ENCODE data around the gene ALX4. TPM values are rescaled to one million over a fixed set of nuclear protein-coding genes. Genes with fewer than 3 reads are reported as not detected.

ALX4 gene
- total and polyA plus RNA-seq, 2 experiments from 2014 or later: not detected

GRCh38 chr11:44261800-44262591 is 47.9 kb downstream of the ALX4 start (continued):
- TF ChIP-seq ETS1 (IDR thresholded peaks at IDR 0.05) (no peak), EZH2 (IDR thresholded peaks at IDR 0.05; ENCODE audit: low read depth, unreplicated experiment) (no peak), EZH2phosphoT487 (IDR thresholded peaks at IDR 0.05; ENCODE audit: unreplicated experiment) (no peak), ZNF331 (CRISPR knock-in tag; IDR thresholded peaks at IDR 0.05; ENCODE audit: low read depth) (no peak), NANOG (IDR thresholded peaks at IDR 0.05; ENCODE audit: borderline replicate concordance) (no peak), JUNB (IDR thresholded peaks at IDR 0.05; ENCODE audit: unreplicated experiment) (no peak), POLR2AphosphoS5 (IDR thresholded peaks at IDR 0.05; ENCODE audit: low read depth) (no peak), ZNF114 (CRISPR knock-in tag; IDR thresholded peaks at IDR 0.05) (no peak)

- Mint-ChIP-seq H3K4me3 (no peak overlapping the region), H3K9me3 (no peaks in the 10 kb centered on the region), H3K27me3 (ENCODE audit: insufficient read depth, low read depth, poor library complexity) (peaks cover 6% of the 10 kb centered on the region), H3K36me3 (ENCODE audit: low read depth) (no peaks in the 10 kb centered on the region; the same call in 2 of the 3 replicates), H3K4me1 (no peaks in the 10 kb centered on the region; the same call in 1 of the 3 replicates), H3K27ac (no peak overlapping the region)
- ATAC-seq (no peak), DNase-seq (ENCODE audit: low spot score) (no peak)
- Histone ChIP-seq H3K36me3 (ENCODE audit: insufficient read depth) (no peaks in the 10 kb centered on the region), H3K4me3 (no peak overlapping the region), H3K27me3 (ENCODE audit: insufficient read depth) (no peaks in the 10 kb centered on the region), H3F3A (replicated peaks; ENCODE audit: low read depth) (no peaks in the 10 kb centered on the region), H4K20me1 (replicated peaks; ENCODE audit: insufficient read depth) (no peaks in the 10 kb centered on the region), H3K4me1 (ENCODE audit: insufficient read depth) (no peaks in the 10 kb centered on the region), H3K27ac (ENCODE audit: low read depth) (no peak overlapping the region), H3K79me2 (replicated peaks; ENCODE audit: insufficient read depth) (no peaks in the 10 kb centered on the region), H2AFZ (no peak overlapping the region), H3K4me2 (no peak overlapping the region), H3K9me2 (ENCODE audit: insufficient read depth) (no peaks in the 10 kb centered on the region)
- TF ChIP-seq ETS1 (IDR thresholded peaks at IDR 0.05): no peak
- no peak for TF ChIP-seq CREB1 (CRISPR knock-in tag; IDR thresholded peaks at IDR 0.05; ENCODE audit: low read depth)
- TF ChIP-seq NANOG (IDR thresholded peaks at IDR 0.05; ENCODE audit: borderline replicate concordance): no peak
- TF ChIP-seq EZH2phosphoT487 (IDR thresholded peaks at IDR 0.05; ENCODE audit: unreplicated experiment): no peak
- TF ChIP-seq POLR2AphosphoS5 (IDR thresholded peaks at IDR 0.05; ENCODE audit: low read depth): no peak
- TF ChIP-seq STAT1 (IDR thresholded peaks at IDR 0.05; ENCODE audit: unreplicated experiment): no peak
- TF ChIP-seq EZH2 (IDR thresholded peaks at IDR 0.05; ENCODE audit: low read depth, unreplicated experiment): no peak
- no peak for TF ChIP-seq CTCF (conservative IDR thresholded peaks at IDR 0.05; ENCODE audit: low read depth in 2 of 2)
Observed at GRCh38 chr11:44260081-44260480, 49.9 kb downstream of the ALX4 start.

Measured in GM23338 (cell line).